SW480 (cell line): ENCODE results near the gene CACHD1.

Source experiments
- DNase-seq: peaks from one replicate; pipeline ENCODE4 v3.0.0-alpha.2; 2016; ENCODE audit warnings: low spot score

CACHD1 gene

GRCh38 chr1:64523413-64524337, 53.7 kb downstream of the CACHD1 start:
- DNase-seq: no peak

DNA sequence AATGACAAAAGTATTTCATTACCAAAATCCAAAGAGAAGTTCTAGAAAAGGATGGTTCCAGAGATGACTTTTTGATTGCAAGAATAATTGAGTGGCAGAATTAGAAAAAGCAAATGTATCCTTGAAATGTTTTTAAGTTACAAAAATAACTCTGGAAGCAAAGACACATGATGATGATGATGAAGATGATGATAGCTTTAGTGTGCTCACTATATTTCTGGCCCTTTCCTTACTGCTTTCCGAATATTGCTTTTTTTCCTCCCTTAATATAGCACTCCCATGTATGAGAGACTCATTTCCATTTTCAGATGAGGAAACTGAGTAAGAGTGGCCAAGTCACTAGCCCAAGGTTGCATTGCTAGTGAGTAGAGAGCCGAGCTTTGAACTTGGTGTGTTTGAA, 54.7 kb downstream of the CACHD1 start:
- no peak for DNase-seq

DNA sequence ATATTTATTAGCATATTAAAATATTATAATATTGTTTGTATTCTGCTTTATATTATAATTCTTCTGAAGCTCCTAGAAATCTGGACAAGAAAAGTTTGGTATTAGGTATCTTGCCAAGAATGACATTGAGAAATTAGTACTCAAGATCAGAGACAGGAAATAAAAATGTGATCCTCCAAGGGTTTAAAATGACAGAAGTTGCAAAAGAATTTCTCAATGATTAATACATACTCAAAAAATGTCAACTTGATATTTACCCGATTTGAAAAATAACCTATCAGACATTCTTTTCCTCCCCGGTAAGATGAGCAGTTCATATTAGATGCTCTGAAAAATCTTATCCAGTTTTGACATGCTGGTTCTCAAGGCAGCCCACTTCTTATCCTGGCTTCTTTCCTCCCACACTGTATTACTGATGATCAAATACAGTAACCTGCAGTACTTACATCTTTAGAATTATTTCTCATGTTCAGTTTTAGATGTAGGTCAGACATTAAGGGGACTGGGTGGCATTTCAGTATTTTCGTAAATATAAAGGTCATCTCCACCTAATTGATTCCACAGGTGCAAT, 55.3 kb downstream of the CACHD1 start:
- no peak for DNase-seq

DNA sequence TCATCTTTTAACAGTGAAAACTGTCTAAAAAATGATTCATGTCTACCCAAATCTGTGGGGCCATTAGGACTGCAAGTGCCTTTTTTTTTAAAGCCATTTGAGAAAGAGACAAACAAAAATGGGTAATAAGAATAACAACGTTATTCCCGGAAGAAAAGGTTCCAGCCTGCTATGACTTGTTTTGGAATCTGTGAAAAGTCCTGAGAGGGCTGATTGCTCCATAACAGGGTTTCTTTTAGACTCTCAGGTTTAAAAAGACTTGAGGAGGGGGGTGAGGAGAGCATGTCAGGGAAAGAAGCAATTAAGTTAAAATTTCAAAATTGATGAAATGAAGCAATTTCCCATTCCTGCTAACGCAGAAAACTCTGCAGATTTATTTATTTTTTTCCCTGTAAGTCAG, 56.4 kb downstream of the CACHD1 start:
- no peak for DNase-seq

DNA sequence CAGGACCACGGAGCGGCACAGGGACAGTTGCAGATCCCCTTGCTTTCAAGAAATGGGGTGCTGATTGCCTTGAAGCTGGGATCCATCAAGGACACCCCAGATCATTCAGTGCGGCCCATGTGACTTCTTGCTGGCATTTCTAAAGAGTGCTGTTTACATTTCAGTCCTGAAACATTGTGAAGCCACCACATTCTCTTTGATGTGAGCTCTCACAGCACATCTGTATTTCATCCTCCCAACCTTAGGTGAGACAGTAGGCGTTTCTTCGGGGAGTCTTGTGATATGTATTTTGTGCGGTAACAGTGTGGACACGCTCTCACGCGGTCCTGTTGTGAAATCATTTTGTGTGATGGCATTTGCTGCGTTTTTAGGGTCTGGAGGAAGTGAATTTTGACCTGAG, 57.2 kb downstream of the CACHD1 start:
- peak; percentile 53 for DNase-seq

DNA sequence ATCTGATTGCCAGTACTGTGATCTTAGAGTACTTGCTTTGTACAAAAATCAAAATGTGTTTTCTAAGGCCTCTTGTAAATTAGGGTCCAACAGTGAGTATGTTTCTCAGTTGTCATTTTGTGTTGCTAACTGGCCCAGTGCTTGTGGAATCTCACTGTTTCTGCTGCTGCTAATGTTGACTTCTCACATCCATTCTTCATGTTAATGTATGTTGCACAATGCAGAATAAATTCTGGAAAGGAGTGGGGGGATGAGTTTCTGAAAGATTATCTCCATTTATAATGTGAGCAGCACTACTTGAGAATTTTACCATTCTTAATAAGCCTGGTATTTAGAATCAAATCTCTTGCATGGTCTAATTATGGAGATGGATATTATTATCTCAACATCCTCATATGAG, 57.9 kb downstream of the CACHD1 start:
- no peak for DNase-seq

DNA sequence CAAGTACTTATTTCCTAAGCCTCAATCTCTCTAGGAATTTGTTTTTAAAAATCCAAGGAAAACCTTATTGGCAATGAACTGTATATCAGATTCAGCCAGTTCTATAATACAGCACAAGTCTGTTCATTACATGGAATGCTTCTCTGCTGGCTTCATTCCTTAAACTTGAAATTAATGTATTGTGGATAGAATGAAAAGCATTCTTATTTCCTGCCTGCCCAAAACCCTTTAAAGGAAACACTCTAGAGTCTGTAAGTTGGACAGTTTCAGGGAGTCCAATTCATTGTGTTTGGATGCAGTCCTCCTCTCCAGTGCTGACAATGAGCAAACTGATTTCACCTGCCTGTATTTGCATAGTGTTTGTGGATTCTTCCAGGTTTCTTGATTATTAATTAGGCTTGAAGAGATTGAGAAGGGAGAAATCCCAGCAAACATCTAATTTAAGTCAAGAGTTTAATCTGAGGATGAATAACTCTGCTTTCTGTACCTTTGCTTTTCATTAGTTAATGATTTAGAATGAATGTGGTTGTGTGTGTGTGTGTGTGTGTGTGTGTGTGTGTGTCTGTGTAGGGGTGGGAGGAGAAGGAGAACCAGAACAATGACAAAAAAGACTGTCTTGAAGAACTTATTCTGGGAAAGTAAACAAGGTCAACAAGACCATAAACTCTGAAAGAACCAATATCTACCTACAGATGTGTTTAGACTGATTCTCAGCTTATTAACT, 61.2 kb downstream of the CACHD1 start:
- no peak for DNase-seq

DNA sequence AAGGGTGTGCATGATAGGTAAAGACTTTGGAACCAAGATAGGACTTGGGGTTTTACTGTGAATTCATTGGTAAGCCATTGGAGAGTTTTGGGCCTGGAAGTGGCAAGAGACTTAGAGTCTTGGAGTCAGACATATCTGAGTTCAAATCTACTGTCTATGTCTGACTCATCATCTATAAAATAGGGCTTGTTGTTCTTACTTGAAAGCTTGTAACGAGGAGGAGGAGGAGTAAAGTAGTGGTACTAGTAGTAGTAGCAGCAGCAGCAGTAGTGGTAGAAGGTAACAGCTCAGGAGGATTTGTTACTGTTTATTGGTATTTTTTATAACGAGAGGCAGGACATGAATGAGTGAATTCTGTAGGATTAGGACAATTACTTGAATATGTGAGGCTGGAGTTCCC, 62.7 kb downstream of the CACHD1 start:
- no peak for DNase-seq

DNA sequence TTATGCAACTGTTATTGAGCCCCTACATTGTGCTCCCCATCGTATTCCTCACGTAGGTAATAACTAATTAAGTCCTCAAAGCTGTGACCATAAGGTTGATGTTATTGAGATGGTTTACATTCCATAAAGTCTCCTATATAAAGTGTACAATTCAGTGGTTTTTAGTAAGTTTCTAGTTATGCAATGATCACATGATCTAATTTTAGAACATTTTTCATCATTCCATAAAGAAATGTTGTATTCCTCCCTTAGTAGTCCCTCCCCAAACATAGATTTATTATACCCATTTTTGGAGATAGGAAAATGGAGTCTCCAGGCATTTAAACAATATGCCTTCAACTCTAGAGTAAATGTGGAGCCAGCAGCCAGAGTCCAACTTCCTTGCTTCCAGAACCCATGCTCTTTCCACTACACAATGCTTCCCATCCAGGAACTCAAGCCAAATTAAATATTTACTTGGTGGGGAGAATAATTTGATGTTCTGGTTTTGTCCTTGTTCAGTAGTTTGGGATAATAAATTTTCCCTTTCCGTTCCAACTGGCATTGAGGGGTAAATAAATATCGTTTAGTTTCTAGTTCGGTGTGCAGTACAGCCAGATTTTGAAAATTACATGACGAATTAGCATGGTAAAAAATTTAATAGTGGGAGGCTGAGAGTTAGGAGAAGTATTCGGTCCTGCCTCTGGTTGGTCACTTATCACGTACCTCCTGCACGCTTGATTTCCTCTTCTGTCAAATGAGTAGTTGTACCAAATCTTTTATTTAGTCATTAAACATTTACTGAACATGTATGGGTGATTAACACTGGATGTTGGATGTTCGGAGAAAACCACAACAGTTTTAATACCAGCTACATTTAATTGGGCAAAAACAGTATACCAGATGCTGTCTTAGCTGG, 66.3 kb downstream of the CACHD1 start:
- DNase-seq: no peak

DNA sequence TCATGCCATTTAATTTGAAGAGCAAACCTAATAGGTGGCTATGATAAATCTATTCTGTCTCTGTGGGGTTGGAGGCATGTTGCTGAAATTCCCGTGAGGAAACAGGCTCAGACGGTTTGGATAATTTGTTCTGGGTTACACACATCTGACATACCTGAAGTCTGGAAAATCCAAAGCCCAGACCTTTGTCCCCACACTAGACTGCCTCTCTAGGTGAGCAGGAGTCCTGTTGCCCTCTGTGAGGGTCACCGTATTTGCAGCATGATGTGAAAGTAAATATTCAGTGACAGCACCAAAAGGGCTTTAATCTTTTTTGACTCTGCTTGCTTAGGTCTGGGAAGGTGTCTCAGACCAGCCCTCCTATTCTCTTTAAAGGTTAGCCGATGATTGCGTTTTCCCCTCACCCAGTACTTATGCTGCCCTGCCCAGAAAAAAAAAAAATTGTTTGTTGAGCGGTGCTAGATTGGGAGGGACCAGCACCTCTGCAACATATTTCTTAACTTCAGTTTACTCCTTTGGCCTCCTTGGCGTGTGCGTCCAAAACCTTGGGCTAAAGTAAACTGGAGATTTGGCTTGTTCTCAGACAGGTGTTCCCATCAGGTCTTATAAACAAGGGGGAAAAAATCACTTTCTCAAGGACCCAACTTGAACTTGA, 67.0 kb downstream of the CACHD1 start:
- no peak for DNase-seq

DNA sequence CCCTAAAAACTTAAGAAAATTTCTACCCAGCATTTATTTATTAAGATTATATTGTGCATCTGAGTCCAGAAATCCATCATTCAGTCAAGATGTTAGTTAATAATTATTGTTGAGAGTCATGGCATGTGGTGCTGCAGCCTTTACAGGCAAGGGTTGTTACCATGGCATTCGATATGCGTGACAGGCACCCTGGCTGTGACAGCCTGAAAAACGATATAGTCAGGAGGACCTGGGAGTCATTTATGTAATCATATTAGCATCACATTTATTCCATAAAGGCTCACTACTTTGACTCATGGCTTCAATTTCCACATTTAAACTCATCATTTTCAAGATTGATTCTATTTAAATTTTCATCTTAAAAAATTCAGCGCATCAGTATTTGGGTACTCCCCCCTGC, 68.0 kb downstream of the CACHD1 start:
- DNase-seq: no peak

DNA sequence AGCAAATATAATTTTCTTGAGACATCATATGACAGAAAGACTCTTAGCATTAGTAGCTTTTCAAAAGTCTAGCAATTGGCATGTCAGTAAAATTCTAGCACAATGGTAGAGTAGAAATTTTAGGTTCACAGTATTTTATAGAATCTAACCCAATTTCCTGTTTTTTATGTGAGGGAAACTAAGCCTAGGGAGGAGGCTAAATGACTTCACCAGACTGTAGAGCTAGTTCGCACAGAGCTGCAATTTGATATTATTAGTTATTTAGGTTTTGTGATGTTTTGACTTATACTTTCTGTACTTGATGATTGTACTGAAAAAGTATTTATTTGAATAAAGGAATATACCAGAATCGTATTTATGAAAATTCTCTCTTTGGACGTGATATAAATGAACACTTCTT, 68.5 kb downstream of the CACHD1 start:
- no peak for DNase-seq

DNA sequence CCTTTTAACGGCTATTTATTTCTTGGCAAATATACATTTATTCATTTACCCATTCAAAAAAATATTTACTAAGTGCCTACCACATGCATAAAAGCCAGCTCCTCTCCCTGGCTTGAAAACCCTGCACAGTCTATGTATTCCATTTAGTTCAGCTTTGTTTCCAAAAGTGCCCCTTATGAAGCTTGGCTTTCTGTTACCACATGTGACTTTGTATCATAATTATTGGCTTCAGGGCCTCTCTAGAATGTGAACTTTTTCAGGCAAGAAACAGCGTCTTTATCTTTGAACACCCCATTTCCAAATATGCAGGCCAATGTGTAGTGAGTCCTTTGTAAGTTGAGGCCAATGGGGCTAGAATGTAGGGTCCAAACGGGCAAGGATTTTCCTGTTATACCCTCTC, 69.4 kb downstream of the CACHD1 start:
- DNase-seq: no peak

DNA sequence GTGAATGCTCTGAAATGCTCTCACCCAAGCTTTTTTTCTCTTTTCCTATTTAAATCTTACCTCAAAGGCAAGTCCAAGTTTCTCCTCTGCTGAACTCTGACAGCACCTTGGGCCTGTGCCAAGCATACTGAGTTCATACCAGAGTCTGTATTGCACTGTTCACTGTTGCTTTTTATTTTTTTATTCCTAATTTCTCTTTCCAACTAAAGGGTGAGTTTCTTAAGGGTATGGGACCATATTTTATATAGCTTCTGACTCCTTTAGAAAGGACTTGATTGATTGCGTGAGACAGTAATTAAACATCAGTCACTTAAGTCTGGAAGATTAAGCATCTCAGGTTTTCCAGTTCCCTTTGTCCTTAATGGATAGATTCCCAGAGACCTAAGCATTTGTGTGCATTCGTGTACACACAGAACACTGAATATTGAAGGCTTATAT, 69.9 kb downstream of the CACHD1 start:
- DNase-seq: no peak

- DNase-seq: peak; percentile 44
Measured at GRCh38 chr1:64540265-64540791, 70.4 kb downstream of the CACHD1 start.

DNA sequence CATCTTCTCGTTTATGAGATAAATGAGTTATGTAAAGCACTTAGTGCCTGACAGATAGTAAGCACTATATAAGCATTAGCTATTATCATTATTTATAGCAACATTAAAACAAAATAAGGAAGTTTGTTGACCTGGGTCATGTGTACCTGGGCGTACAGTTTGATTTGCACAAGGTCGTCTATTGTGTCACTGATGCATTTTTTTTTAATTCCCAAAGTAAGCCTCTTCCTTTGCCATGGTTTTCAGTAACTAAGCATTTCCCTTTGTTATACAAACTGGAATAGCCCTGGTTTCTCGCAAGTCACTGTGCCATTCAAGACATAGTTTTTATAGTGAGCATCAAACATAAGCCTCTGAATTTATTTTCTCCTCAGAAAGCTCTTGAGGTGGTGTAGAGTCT, 72.2 kb downstream of the CACHD1 start:
- no peak for DNase-seq

DNA sequence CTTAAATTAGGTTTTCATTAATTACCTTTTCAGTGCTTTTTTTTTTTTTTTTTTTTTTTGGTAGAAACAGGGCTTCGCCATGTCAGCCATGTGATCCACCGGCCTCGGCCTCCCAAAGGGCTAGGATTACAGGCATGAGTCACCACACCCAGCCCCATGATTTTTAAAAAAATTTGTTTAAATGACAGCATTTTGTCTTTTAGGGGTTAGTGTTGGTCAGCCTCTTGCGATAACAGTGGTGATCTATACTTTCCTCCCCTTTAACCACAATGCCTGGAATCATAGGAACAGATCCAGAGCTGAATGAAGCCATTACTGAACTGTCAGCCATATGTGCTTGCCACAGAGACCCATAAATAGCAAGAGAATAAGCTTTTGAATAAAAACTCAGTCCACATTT, 73.9 kb downstream of the CACHD1 start:
- DNase-seq: no peak

DNA sequence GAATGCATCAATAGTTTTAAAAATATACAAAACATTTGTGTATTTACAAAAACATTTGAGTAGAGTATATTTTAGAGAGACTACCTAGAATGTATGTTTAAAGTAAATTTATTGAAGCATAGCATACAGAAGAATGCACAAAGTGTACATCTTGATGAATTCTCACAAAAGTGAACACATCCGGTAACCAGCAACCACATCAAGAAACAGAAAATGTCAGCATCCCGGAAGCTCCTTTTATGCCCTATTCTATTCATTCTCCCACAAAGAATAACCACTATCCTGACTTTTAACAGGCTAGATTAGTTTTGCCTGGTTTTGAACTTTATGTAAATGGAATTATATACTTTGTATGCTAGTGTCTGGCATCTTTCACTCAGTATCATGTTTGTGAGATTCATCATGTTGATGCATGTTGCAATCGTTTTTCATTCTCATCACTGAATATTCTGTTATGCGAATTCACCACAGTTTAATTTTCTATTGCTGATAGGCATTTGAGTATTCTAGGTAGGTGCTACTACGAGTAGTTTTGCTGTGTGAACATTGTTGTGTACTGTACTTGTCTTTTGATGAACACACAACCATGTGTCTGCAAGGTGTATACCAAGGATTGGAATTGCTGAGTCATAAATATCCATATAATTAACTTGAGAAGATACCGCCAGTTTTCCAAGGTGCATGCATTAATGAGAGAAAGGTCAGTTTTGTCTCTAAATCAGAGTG, 75.4 kb downstream of the CACHD1 start:
- DNase-seq: peak; percentile 58

- DNase-seq: no peak
Measured at GRCh38 chr1:64546013-64546412, 76.1 kb downstream of the CACHD1 start.

DNA sequence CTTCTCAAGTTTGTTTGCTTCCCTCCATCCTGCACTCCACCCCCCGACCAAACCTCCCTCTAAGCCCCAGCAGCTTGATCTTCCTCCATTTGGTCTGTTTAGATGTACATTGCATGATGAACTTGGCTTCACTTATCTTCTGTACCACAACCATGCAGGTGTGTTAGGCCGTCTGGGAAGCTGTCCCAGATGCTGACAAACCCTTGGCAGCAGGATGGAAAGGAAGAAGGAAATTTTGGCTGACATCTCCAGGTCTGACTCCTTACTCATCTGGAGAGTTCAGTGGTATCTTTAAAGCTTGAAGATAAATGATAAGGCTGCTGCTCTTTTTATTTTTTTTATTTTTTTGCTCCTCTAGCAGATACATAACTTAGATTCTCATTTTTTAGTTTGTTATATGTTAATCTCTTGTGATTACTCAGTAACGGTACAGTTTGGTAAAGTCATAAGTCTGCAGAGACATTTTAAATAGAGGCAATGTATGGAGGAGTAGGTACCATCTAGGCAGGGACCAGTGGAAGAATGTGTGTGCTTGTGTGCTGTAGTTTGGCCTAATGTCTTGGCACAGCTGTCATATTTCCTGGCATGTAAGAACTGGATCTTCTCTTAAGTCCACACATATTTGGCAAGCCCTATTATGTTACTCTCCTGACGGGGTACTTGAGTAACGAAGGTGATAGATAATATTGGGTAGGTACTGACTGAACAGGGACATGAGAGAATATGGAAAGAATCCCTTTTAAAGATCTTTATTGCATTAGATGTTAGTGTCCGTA, 79.7 kb downstream of the CACHD1 start:
- DNase-seq: no peak
